Transverse colon (tissue), 4 donors: ENCODE data around the gene KRTAP25-1. TPM values are rescaled to one million over a fixed set of nuclear protein-coding genes. Genes with fewer than 3 reads are reported as not detected.

Experiments
- DNase-seq: peaks from one replicate; pipeline ENCODE4 v3.0.0-alpha.2; 2019
- H3K27ac ChIP-seq, 4 donors: fragments of 200-600 bp; sonication (generic); 2 replicates each; pipeline ENCODE4 v1.5.1; 2016 to 2018; ENCODE audit warnings: inconsistent platforms in 4 of 4
- H3K27me3 ChIP-seq: fragments of 200-600 bp; sonication (generic); 2 replicates; pipeline ENCODE4 v1.5.1; 2017; ENCODE audit warnings: inconsistent platforms
- H3K36me3 ChIP-seq, 4 donors: fragments of 200-600 bp; sonication (generic); 2 replicates each; pipeline ENCODE4 v1.5.1; 2017 to 2019; ENCODE audit warnings: inconsistent platforms in 4 of 4
- H3K4me1 ChIP-seq, 4 donors: fragments of 200-600 bp; sonication (generic); 2 replicates each; pipeline ENCODE4 v1.5.1; 2017 to 2020; ENCODE audit warnings: inconsistent platforms in 4 of 4
- H3K4me3 ChIP-seq, 4 donors: fragments of 200-600 bp; sonication (generic); 1 replicate in 1 of 4; 2 replicates in 3 of 4; pipeline versions ENCODE4 v1.5.1 to v1.6.1; 2017 to 2019; ENCODE audit warnings: inconsistent platforms in 4 of 4
- H3K9me3 ChIP-seq, 2 donors: fragments of 200-600 bp; sonication (generic); 2 replicates each; pipeline ENCODE4 v1.5.1; 2017 to 2019; ENCODE audit warnings: inconsistent platforms in 2 of 2
- CTCF ChIP-seq, 5 experiments: fragments of 200-600 bp in 3 of 5; fragments of 450-650 bp in 2 of 5; sonication (generic) in 3 of 5; IDR thresholded peaks; 1 replicate in 2 of 5; 2 replicates in 3 of 5; pipeline ENCODE4 v1.5.1; 2016 to 2017; ENCODE audit warnings: antibody characterized with exemption in 5 of 5, inconsistent platforms in 3 of 5, mild to moderate bottlenecking in 2 of 5, moderate library complexity in 1 of 5
- EP300 ChIP-seq: sonication (generic); formaldehyde crosslinking; IDR thresholded peaks from one replicate; pipeline ENCODE4 v1.6.1; 2017; ENCODE audit warnings: antibody characterized with exemption, low read depth
- POLR2A ChIP-seq: fragments of 450-650 bp; IDR thresholded peaks from one replicate; pipeline ENCODE4 v1.6.1; 2016; ENCODE audit warnings: antibody characterized with exemption, mild to moderate bottlenecking, moderate library complexity
- POLR2AphosphoS5 ChIP-seq, 3 donors: sonication (generic); formaldehyde crosslinking; IDR thresholded peaks; one replicate each; pipeline ENCODE4 v1.6.1; 2016; ENCODE audit warnings: antibody characterized with exemption in 3 of 3
- WGBS, 2 donors: methylation state at CpG; one replicate each; pipeline ENCODE4 v1.1.5; 2018; ENCODE audit warnings: low coverage in 1 of 2; 5-methylcytosine and 5-hydroxymethylcytosine counted together
- in situ Hi-C, 4 donors: fragments of 200-750 bp; cut with MboI; loops; one replicate each; pipeline versions ENCODE4 v1.15.0 to v1.15.1; 2017; ENCODE audit warnings: low sequenced_read_pairs in 3 of 4, low pct_ligation_motif_present in 1 of 4, low pct_unique_long_range_greater_than_20kb in 1 of 4
- intact Hi-C: fragments of 100-400 bp; cut with DNase I; formaldehyde crosslinking; loops from one replicate; pipeline ENCODE4 v1.15.1; 2023; ENCODE audit warnings: low total_unique reads
- total RNA-seq, 4 donors: library from RNA; depleted of rRNA; stranded (reverse); fragments of >200 nt; gene quantifications; one replicate each; pipeline ENCODE4 v1.1.0, GENCODE V29; 2016

Gene KRTAP25-1
- total RNA-seq, 4 donors from 2014 or later = not detected

GRCh38 chr21:30336596-30336995 lies 47.3 kb upstream of the KRTAP25-1 start:
- H3K4me1 ChIP-seq = no peaks in the 10 kb centered on the region
- no peaks in the 10 kb centered on the region for H3K27me3 ChIP-seq
- H3K27ac ChIP-seq = no peak overlapping the region
- H3K4me3 ChIP-seq = no peak overlapping the region
- H3K36me3 ChIP-seq = no peaks in the 10 kb centered on the region
- TF ChIP-seq POLR2AphosphoS5 (IDR thresholded peaks at IDR 0.05) (no peak), EP300 (no peak), POLR2A (no peak)
- H3K9me3 ChIP-seq = no peaks in the 10 kb centered on the region
- DNase-seq = no peak
- intact Hi-C loops = no loop called here
- in situ Hi-C loops = loop anchor here in 2 of 4 donors (25.0 kb wide), 2 partner anchors 99 to 751 kb away; no protein-coding TSS in a partner anchor
- 57 to 70% methylated on average over 2 of the region's 2 CpGs for WGBS, 2 donors

GRCh38 chr21:30333736-30334135 lies 44.4 kb upstream of the KRTAP25-1 start:
- H3K36me3 ChIP-seq = no peaks in the 10 kb centered on the region
- H3K27ac ChIP-seq = no peak overlapping the region
- H3K4me3 ChIP-seq = no peak overlapping the region
- no peaks in the 10 kb centered on the region for H3K27me3 ChIP-seq
- no peak for TF ChIP-seq POLR2AphosphoS5 (IDR thresholded peaks at IDR 0.05)
- no peak for TF ChIP-seq POLR2A
- no peak for TF ChIP-seq CTCF (IDR thresholded peaks at IDR 0.05)
- intact Hi-C loops = no loop called here
- no peak for DNase-seq
- in situ Hi-C loops = loop anchor here in 2 of 4 donors (25.0 kb wide), 2 partner anchors 96 to 754 kb away; no protein-coding TSS in a partner anchor
- 68 to 84% methylated on average over 3 of the region's 3 CpGs for WGBS, 2 donors
- no peaks in the 10 kb centered on the region for H3K4me1 ChIP-seq
- no peaks in the 10 kb centered on the region for H3K9me3 ChIP-seq

GRCh38 chr21:30332681-30333080 lies 43.4 kb upstream of the KRTAP25-1 start:
- no peaks in the 10 kb centered on the region for H3K9me3 ChIP-seq
- in situ Hi-C loops (loop anchor here in 2 of 4 donors (25.0 kb wide), 2 partner anchors 95 to 755 kb away; no protein-coding TSS in a partner anchor), intact Hi-C loops (no loop called here)
- no peak overlapping the region for H3K4me3 ChIP-seq
- no peak overlapping the region for H3K27ac ChIP-seq
- DNase-seq = no peak
- no peaks in the 10 kb centered on the region for H3K36me3 ChIP-seq
- H3K4me1 ChIP-seq = no peaks in the 10 kb centered on the region
- H3K27me3 ChIP-seq = no peaks in the 10 kb centered on the region
- TF ChIP-seq POLR2AphosphoS5 (IDR thresholded peaks at IDR 0.05) (no peak), EP300 (no peak), CTCF (IDR thresholded peaks at IDR 0.05) (no peak), POLR2A (no peak)
- WGBS, 2 donors = 81 to 82% methylated on average over 2 of the region's 2 CpGs

- Histone ChIP-seq H3K4me1 (no peaks in the 10 kb centered on the region), H3K36me3 (no peaks in the 10 kb centered on the region), H3K9me3 (peaks cover 0 to 15% of the 10 kb centered on the region in 2 donors), H3K4me3 (no peak overlapping the region), H3K27ac (no peak overlapping the region), H3K27me3 (no peaks in the 10 kb centered on the region)
- DNase-seq = no peak
- intact Hi-C loops (no loop called here), in situ Hi-C loops (loop anchor here in 2 of 4 donors (25.0 kb wide), 2 partner anchors 92 to 758 kb away; no protein-coding TSS in a partner anchor)
- WGBS, 2 donors = 79 to 88% methylated on average over 4 of the region's 4 CpGs
- TF ChIP-seq CTCF (IDR thresholded peaks at IDR 0.05) (no peak), POLR2AphosphoS5 (IDR thresholded peaks at IDR 0.05) (no peak), EP300 (no peak), POLR2A (no peak)
These were observed 40.0 kb upstream of the KRTAP25-1 start for GRCh38 chr21:30329203-30329875.
